ENCODE data around the gene RNF215.

Gene RNF215

GRCh38 chr22:30392661-30393321 is 5.6 kb upstream of the RNF215 start:
- TF ChIP-seq CTCF (IDR thresholded peaks at IDR 0.05; ENCODE audit: low read depth, low read length), result no peak
- no peak overlapping the region for H3K4me3 ChIP-seq (ENCODE audit: low read depth, low read length)

- H3K4me3 ChIP-seq (ENCODE audit: low read depth, low read length), result no peak overlapping the region
- peak; percentile 69 for TF ChIP-seq CTCF (IDR thresholded peaks at IDR 0.05; ENCODE audit: low read depth, low read length)
Observed at GRCh38 chr22:30390974-30391691, 3.9 kb upstream of the RNF215 start.

- no peak for TF ChIP-seq CTCF (IDR thresholded peaks at IDR 0.05; ENCODE audit: low read depth, low read length)
- H3K4me3 ChIP-seq (ENCODE audit: low read depth, low read length), result peak overlapping the region; percentile 68
Observed at GRCh38 chr22:30386608-30386959, 627 bp downstream of the RNF215 start.

GRCh38 chr22:30385942-30386341 is 1.3 kb downstream of the RNF215 start:
- TF ChIP-seq CTCF (IDR thresholded peaks at IDR 0.05; ENCODE audit: low read depth, low read length), result no peak
- no peak overlapping the region for H3K4me3 ChIP-seq (ENCODE audit: low read depth, low read length)

GRCh38 chr22:30383061-30383460 is 4.2 kb downstream of the RNF215 start:
- H3K4me3 ChIP-seq (ENCODE audit: low read depth, low read length), result no peak overlapping the region
- TF ChIP-seq CTCF (IDR thresholded peaks at IDR 0.05; ENCODE audit: low read depth, low read length), result no peak

GRCh38 chr22:30382340-30382739 is 4.9 kb downstream of the RNF215 start:
- H3K4me3 ChIP-seq (ENCODE audit: low read depth, low read length), result no peak overlapping the region
- no peak for TF ChIP-seq CTCF (IDR thresholded peaks at IDR 0.05; ENCODE audit: low read depth, low read length)

GRCh38 chr22:30381264-30381663 is 5.9 kb downstream of the RNF215 start:
- TF ChIP-seq CTCF (IDR thresholded peaks at IDR 0.05; ENCODE audit: low read depth, low read length), result no peak
- H3K4me3 ChIP-seq (ENCODE audit: low read depth, low read length), result no peak overlapping the region
